CD4-positive, alpha-beta memory T cell (primary cell): ENCODE results near the gene GPC5. TPM values are rescaled to one million over a fixed set of nuclear protein-coding genes. Genes with fewer than 3 reads are reported as not detected.

Source experiments
- CTCF ChIA-PET: fragments of 350-600 bp; sonication (Branson Sonifier 250); formaldehyde crosslinking; loops from one replicate; lab custom pipeline; 2021; ENCODE audit warnings: inconsistent platforms; ENCODE audit not compliant: partially characterized antibody; lab: Charles Lee
- POLR2A ChIA-PET: fragments of 350-600 bp; sonication (Branson Sonifier 250); formaldehyde crosslinking; loops from one replicate; lab custom pipeline; 2021; ENCODE audit not compliant: partially characterized antibody; lab: Charles Lee
- DNase-seq, 5 donors: peaks; one replicate each; pipeline versions ENCODE4 v3.0.0 to v3.0.0-alpha.2; 2020 to 2022; ENCODE audit warnings: mixed read lengths in 1 of 5
- H3K27ac ChIP-seq: one replicate; pipeline ENCODE4 v1.7.0; 2013; ENCODE audit warnings: low read depth, low read length
- H3K27me3 ChIP-seq: 2 replicates; pipeline ENCODE4 v1.7.0; 2013; ENCODE audit warnings: mild to moderate bottlenecking, low read length, moderate library complexity; ENCODE audit not compliant: insufficient read depth
- H3K36me3 ChIP-seq: 2 replicates; pipeline ENCODE4 v1.7.0; 2013; ENCODE audit warnings: mild to moderate bottlenecking, low read length, moderate library complexity; ENCODE audit not compliant: insufficient read depth
- H3K4me1 ChIP-seq: 2 replicates; pipeline ENCODE4 v1.7.0; 2013; ENCODE audit warnings: mild to moderate bottlenecking, low read length, moderate library complexity; ENCODE audit not compliant: insufficient read depth
- H3K4me3 ChIP-seq, 2 donors: one replicate each; pipeline ENCODE4 v1.7.0; 2013; ENCODE audit warnings: low read length in 2 of 2, mild to moderate bottlenecking in 1 of 2
- H3K9me3 ChIP-seq, 2 donors: one replicate each; pipeline ENCODE4 v1.7.0; 2013; ENCODE audit warnings: low read length in 2 of 2, control low read depth in 1 of 2; ENCODE audit not compliant: control insufficient read depth in 1 of 2
- H3K27ac Mint-ChIP-seq, 7 donors: one replicate each; pipeline ENCODE4 v1.8.0; 2020 to 2021; ENCODE audit warnings: mixed read lengths in 7 of 7, mild to moderate bottlenecking in 6 of 7, inconsistent platforms in 3 of 7, moderate library complexity in 3 of 7
- H3K27me3 Mint-ChIP-seq, 2 donors: one replicate each; pipeline ENCODE4 v1.8.0; 2020 to 2021; ENCODE audit warnings: mixed read lengths in 2 of 2
- H3K36me3 Mint-ChIP-seq, 2 donors: one replicate each; pipeline ENCODE4 v1.8.0; 2020 to 2021; ENCODE audit warnings: mixed read lengths in 2 of 2, inconsistent platforms in 1 of 2, mild to moderate bottlenecking in 1 of 2
- H3K4me1 Mint-ChIP-seq, 4 donors: one replicate each; pipeline ENCODE4 v1.8.0; 2020 to 2021; ENCODE audit warnings: mixed read lengths in 4 of 4, mild to moderate bottlenecking in 1 of 4
- H3K4me3 Mint-ChIP-seq, 8 donors: one replicate each; pipeline ENCODE4 v1.8.0; 2020 to 2021; ENCODE audit warnings: mixed read lengths in 8 of 8, mild to moderate bottlenecking in 7 of 8, moderate library complexity in 6 of 8, inconsistent platforms in 3 of 8
- H3K9me3 Mint-ChIP-seq, 8 donors: one replicate each; pipeline ENCODE4 v1.8.0; 2020 to 2021; ENCODE audit warnings: mixed read lengths in 8 of 8, mild to moderate bottlenecking in 5 of 8, inconsistent platforms in 3 of 8, moderate library complexity in 1 of 8
- intact Hi-C: fragments of 100-400 bp; cut with micrococcal nuclease; formaldehyde crosslinking; loops from one replicate; pipeline ENCODE4 v1.15.1; 2023
- polyA plus RNA-seq, 2 donors: library from polyadenylated mRNA; unstranded; fragments of 300-500 nt; fragmentation: Illumina TruSeq; gene quantifications; one replicate each; pipeline ENCODE4 v1.2.3, GENCODE V29; 2021
- total RNA-seq, 2 experiments: library from RNA; stranded (reverse); gene quantifications; one replicate each; pipeline ENCODE4 v1.2.3, GENCODE V29; 2021

The GPC5 gene
- total and polyA plus RNA-seq, 4 experiments from 2014 or later, result 0.14 TPM; not detected in 3

DNA sequence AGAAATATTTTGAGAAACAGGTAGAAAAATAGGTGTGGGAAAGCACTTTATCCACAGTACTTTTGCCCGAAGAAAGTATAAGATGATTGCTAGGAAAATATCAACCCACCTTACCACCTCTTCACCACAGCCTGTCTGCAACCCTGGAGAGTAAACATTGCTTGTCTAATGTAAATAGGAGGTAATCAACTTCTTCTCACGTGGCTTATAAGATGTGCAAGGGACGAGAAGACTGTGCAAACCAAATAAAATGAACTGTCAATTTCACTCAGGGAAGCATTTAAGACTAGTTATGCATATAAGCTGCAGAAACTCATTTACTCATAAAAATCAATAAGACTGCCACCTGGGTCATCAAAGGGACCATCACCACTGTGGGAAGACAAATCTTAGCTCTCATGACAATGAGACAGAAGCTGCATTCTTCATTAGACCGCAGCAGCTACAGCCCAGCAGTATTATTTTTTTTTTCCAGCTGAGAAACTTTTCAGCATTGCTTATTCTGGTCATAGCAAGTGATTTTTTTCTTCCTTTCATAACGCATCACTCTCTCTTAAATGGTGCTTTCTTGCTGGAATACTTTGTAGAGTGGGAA lies 1020.5 kb downstream of the GPC5 start:
- Mint-ChIP-seq H3K9me3 (peaks cover 3 to 12% (median 6%) of the 10 kb centered on the region in 8 donors), H3K36me3 (no peaks in the 10 kb centered on the region), H3K27me3 (no peaks in the 10 kb centered on the region), H3K27ac (no peak overlapping the region), H3K4me1 (no peaks in the 10 kb centered on the region), H3K4me3 (no peak overlapping the region)
- CTCF ChIA-PET, result no interaction called here
- no peak for DNase-seq
- Histone ChIP-seq H3K9me3 (no peaks in the 10 kb centered on the region), H3K27me3 (no peaks in the 10 kb centered on the region), H3K27ac (no peak overlapping the region), H3K36me3 (no peaks in the 10 kb centered on the region), H3K4me1 (no peaks in the 10 kb centered on the region), H3K4me3 (no peak overlapping the region)
- intact Hi-C loops, result no loop called here
- POLR2A ChIA-PET, result no interaction called here

GRCh38 chr13:92429231-92429630 lies 1030.8 kb downstream of the GPC5 start:
- DNase-seq, result no peak
- Mint-ChIP-seq H3K27ac (no peak overlapping the region), H3K27me3 (no peaks in the 10 kb centered on the region), H3K9me3 (peaks cover 0 to 11% (median 2%) of the 10 kb centered on the region in 8 donors), H3K36me3 (no peaks in the 10 kb centered on the region), H3K4me3 (no peak overlapping the region), H3K4me1 (no peaks in the 10 kb centered on the region)
- Histone ChIP-seq H3K4me3 (no peak overlapping the region), H3K27me3 (no peaks in the 10 kb centered on the region), H3K36me3 (no peaks in the 10 kb centered on the region), H3K4me1 (no peaks in the 10 kb centered on the region), H3K27ac (no peak overlapping the region), H3K9me3 (no peaks in the 10 kb centered on the region)
- ChIA-PET CTCF (no interaction called here), POLR2A (no interaction called here)
- intact Hi-C loops, result no loop called here

GRCh38 chr13:92433386-92433785 lies 1035.0 kb downstream of the GPC5 start:
- no peak overlapping the region for H3K27ac Mint-ChIP-seq
- intact Hi-C loops, result no loop called here
- no peaks in the 10 kb centered on the region for H3K4me1 Mint-ChIP-seq
- H3K4me3 ChIP-seq, result no peak overlapping the region
- H3K27me3 Mint-ChIP-seq, result no peaks in the 10 kb centered on the region
- H3K4me1 ChIP-seq, result no peaks in the 10 kb centered on the region
- no peaks in the 10 kb centered on the region for H3K27me3 ChIP-seq
- ChIA-PET CTCF (no interaction called here), POLR2A (no interaction called here)
- H3K27ac ChIP-seq, result no peak overlapping the region
- no peaks in the 10 kb centered on the region for H3K36me3 ChIP-seq
- no peaks in the 10 kb centered on the region for H3K9me3 ChIP-seq
- DNase-seq, result no peak
- H3K36me3 Mint-ChIP-seq, result no peaks in the 10 kb centered on the region
- H3K9me3 Mint-ChIP-seq, result peaks cover 0 to 10% (median 0%) of the 10 kb centered on the region in 8 donors
- no peak overlapping the region for H3K4me3 Mint-ChIP-seq

DNA sequence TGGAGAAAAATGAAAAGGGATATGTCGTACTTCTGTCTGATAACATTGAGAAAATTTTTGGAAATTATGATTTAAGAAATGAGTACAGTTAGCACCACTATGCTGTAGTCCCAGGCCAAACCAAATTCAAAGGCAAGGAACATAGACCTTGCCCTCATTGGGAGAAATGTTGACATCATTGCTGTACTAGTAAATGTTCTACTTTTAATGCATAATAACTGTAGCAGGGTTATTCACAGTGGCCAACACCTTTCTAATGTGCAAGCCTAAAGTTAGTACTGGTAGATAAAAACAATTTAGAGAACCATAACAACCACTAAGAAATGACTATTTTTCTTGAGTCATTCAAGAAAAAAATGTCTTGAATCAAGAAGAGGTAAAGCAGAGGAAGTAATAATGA lies 1035.5 kb downstream of the GPC5 start:
- Mint-ChIP-seq H3K27ac (no peak overlapping the region), H3K4me3 (no peak overlapping the region), H3K9me3 (peaks cover 0 to 10% (median under 1%) of the 10 kb centered on the region in 8 donors), H3K36me3 (no peaks in the 10 kb centered on the region), H3K4me1 (no peaks in the 10 kb centered on the region), H3K27me3 (no peaks in the 10 kb centered on the region)
- Histone ChIP-seq H3K36me3 (no peaks in the 10 kb centered on the region), H3K27me3 (no peaks in the 10 kb centered on the region), H3K27ac (no peak overlapping the region), H3K4me1 (no peaks in the 10 kb centered on the region), H3K4me3 (no peak overlapping the region), H3K9me3 (no peaks in the 10 kb centered on the region)
- intact Hi-C loops, result no loop called here
- ChIA-PET POLR2A (no interaction called here), CTCF (no interaction called here)
- no peak for DNase-seq

GRCh38 chr13:92436924-92437323 lies 1038.5 kb downstream of the GPC5 start:
- DNase-seq, result no peak
- CTCF ChIA-PET, result no interaction called here
- Histone ChIP-seq H3K4me1 (no peaks in the 10 kb centered on the region), H3K27ac (no peak overlapping the region), H3K27me3 (no peaks in the 10 kb centered on the region), H3K4me3 (no peak overlapping the region), H3K9me3 (no peaks in the 10 kb centered on the region), H3K36me3 (no peaks in the 10 kb centered on the region)
- Mint-ChIP-seq H3K27ac (no peak overlapping the region), H3K27me3 (no peaks in the 10 kb centered on the region), H3K4me3 (no peak overlapping the region), H3K4me1 (no peaks in the 10 kb centered on the region), H3K9me3 (peaks cover 0 to 10% (median 4%) of the 10 kb centered on the region in 8 donors), H3K36me3 (no peaks in the 10 kb centered on the region)
- POLR2A ChIA-PET, result no interaction called here
- intact Hi-C loops, result no loop called here

- no peak overlapping the region for H3K27ac Mint-ChIP-seq
- intact Hi-C loops, result no loop called here
- H3K9me3 Mint-ChIP-seq, result peaks cover 0 to 13% (median 2%) of the 10 kb centered on the region in 8 donors
- Histone ChIP-seq H3K4me3 (no peak overlapping the region), H3K27me3 (no peaks in the 10 kb centered on the region), H3K27ac (no peak overlapping the region), H3K4me1 (no peaks in the 10 kb centered on the region), H3K9me3 (no peaks in the 10 kb centered on the region), H3K36me3 (no peaks in the 10 kb centered on the region)
- H3K27me3 Mint-ChIP-seq, result no peaks in the 10 kb centered on the region
- ChIA-PET CTCF (no interaction called here), POLR2A (no interaction called here)
- H3K36me3 Mint-ChIP-seq, result no peaks in the 10 kb centered on the region
- no peaks in the 10 kb centered on the region for H3K4me1 Mint-ChIP-seq
- no peak overlapping the region for H3K4me3 Mint-ChIP-seq
- no peak for DNase-seq
Observed at GRCh38 chr13:92444244-92444643, 1045.8 kb downstream of the GPC5 start.

DNA sequence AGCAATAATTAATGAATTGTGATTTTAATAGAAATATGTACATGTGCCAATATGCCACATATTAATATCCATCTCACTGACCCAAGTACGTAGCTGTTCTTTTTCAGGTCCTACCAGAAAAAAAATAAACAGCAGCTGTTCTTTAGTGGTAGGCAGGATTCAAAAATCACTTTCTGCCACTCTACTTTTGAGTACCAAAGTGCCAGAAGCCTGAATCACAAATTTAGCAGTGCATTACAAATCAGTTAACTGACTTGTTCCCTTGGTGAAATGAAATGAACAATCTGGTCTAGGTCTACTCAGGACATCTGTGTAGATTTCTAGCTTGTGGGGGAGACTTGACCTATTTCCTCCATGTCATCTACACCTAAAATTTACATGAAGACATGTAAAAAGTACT lies 1052.6 kb downstream of the GPC5 start:
- H3K4me1 ChIP-seq, result no peaks in the 10 kb centered on the region
- ChIA-PET POLR2A (no interaction called here), CTCF (no interaction called here)
- no peak for DNase-seq
- H3K9me3 ChIP-seq, result no peaks in the 10 kb centered on the region
- no peak overlapping the region for H3K27ac Mint-ChIP-seq
- H3K36me3 ChIP-seq, result no peaks in the 10 kb centered on the region
- H3K27me3 Mint-ChIP-seq, result no peaks in the 10 kb centered on the region
- no peaks in the 10 kb centered on the region for H3K36me3 Mint-ChIP-seq
- no peak overlapping the region for H3K27ac ChIP-seq
- no peaks in the 10 kb centered on the region for H3K27me3 ChIP-seq
- no peak overlapping the region for H3K4me3 ChIP-seq
- no peaks in the 10 kb centered on the region for H3K4me1 Mint-ChIP-seq
- intact Hi-C loops, result no loop called here
- no peak overlapping the region for H3K4me3 Mint-ChIP-seq
- peaks cover 0 to 9% (median 1%) of the 10 kb centered on the region in 8 donors for H3K9me3 Mint-ChIP-seq

DNA sequence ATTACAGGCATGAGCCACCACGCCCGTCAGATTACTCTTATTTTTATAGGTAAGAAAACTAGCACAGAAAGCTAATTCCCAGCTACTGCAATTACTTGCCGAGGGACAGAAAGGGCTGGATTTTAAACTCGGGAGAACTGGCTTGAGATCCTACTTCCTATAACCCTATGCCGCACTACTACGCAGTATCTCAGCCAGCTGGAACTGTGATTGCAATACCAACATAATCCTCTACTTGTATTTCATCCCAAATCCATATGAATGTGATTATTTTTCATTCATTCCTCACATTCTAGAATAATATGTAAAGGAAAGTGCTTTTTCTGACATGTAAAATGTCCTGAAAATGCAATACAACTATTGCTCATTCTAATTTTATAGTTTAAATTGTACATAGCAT lies 1054.4 kb downstream of the GPC5 start:
- H3K4me1 ChIP-seq, result no peaks in the 10 kb centered on the region
- intact Hi-C loops, result no loop called here
- no peak overlapping the region for H3K4me3 ChIP-seq
- no peak overlapping the region for H3K27ac Mint-ChIP-seq
- H3K4me1 Mint-ChIP-seq, result no peaks in the 10 kb centered on the region
- no peak overlapping the region for H3K4me3 Mint-ChIP-seq
- POLR2A ChIA-PET, result no interaction called here
- peaks cover 0 to 3% (median 0%) of the 10 kb centered on the region in 8 donors for H3K9me3 Mint-ChIP-seq
- H3K27me3 ChIP-seq, result no peaks in the 10 kb centered on the region
- CTCF ChIA-PET, result no interaction called here
- no peaks in the 10 kb centered on the region for H3K27me3 Mint-ChIP-seq
- no peaks in the 10 kb centered on the region for H3K9me3 ChIP-seq
- no peaks in the 10 kb centered on the region for H3K36me3 ChIP-seq
- H3K27ac ChIP-seq, result no peak overlapping the region
- H3K36me3 Mint-ChIP-seq, result no peaks in the 10 kb centered on the region
- no peak for DNase-seq
